ENCODE results near the gene BPNT1. TPM values are rescaled to one million over a fixed set of nuclear protein-coding genes. Genes with fewer than 3 reads are reported as not detected.

The BPNT1 gene
- total and polyA plus RNA-seq, 4 donors = 11.5 to 16.4 (median 12.6) TPM

DNA sequence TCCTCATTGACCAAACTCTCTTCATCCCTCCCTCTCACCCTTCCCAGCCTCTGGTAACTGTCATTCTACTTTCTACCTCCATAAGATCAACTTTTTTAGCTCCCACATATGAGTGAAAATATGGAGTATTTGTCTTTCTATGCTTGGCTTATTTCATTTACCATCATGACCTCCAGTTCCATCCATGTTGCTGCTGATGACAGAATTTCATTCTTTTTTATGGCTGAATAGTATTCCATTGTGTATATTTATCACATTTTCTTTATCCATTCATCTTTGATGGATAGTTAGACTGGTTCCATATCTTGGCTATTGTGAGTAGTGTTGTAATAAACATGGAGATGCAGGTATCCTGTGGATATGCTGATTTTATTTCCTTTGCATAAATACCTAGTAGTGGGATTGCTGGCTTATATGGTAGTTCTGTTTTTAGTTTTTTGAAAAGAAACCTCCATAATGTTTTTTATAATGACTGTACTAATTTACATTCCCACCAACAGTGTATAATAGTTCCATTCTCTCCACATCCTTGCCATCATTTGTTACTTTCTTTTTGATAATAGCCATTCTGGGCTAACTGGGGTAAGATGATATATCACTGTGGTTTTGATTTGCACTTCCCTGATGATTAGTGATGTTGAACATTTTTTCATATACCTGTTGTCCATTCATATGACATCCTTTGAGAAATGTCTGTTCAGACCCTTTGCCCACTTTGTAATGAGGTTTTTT lies 40.1 kb upstream of the BPNT1 start:
- Histone ChIP-seq H3K27ac (ENCODE audit: low read depth in 1 of 2, low read length in 2 of 2) (no peak overlapping the region), H3K9me3 (ENCODE audit: control insufficient read depth in 4 of 4, low read length in 3 of 4) (no peaks in the 10 kb centered on the region), H3K36me3 (ENCODE audit: control insufficient read depth in 4 of 4, insufficient read depth in 3 of 4, low read depth in 1 of 4, low read length in 3 of 4) (peaks cover 6 to 37% (median 19%) of the 10 kb centered on the region in 4 donors), H3K4me3 (ENCODE audit: low read depth in 1 of 3, low read length in 3 of 3) (no peak overlapping the region), H3K4me1 (ENCODE audit: control insufficient read depth in 4 of 4, insufficient read depth in 4 of 4, low read length in 3 of 4) (no peaks in the 10 kb centered on the region), H3K9ac (ENCODE audit: low read depth in 1 of 2, low read length in 2 of 2) (no peak overlapping the region), H3K27me3 (ENCODE audit: control insufficient read depth in 4 of 4, insufficient read depth in 4 of 4, low read length in 3 of 4) (no peaks in the 10 kb centered on the region)
- TF ChIP-seq EGR1 (IDR thresholded peaks at IDR 0.05; ENCODE audit: low read depth in 2 of 2) = no peak
- no peak for TF ChIP-seq FOXA1 (IDR thresholded peaks at IDR 0.05)
- TF ChIP-seq, protein P1, sequence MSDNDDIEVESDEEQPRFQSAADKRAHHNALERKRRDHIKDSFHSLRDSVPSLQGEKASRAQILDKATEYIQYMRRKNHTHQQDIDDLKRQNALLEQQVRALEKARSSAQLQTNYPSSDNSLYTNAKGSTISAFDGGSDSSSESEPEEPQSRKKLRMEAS (IDR thresholded peaks at IDR 0.05) = no peak
- no peak for TF ChIP-seq REST (IDR thresholded peaks at IDR 0.05)
- TF ChIP-seq ZBTB33 (IDR thresholded peaks at IDR 0.05) = no peak
- TF ChIP-seq RXRA (IDR thresholded peaks at IDR 0.05) = no peak
- TF ChIP-seq TAF1 (conservative IDR thresholded peaks at IDR 0.05) = no peak
- no peak for TF ChIP-seq FOXA2 (IDR thresholded peaks at IDR 0.05)
- TF ChIP-seq GABPA (IDR thresholded peaks at IDR 0.05 in 1 of 2, conservative IDR thresholded peaks at IDR 0.05 in 1 of 2) = no peak
- no peak for DNase-seq (ENCODE audit: low spot score)

DNA sequence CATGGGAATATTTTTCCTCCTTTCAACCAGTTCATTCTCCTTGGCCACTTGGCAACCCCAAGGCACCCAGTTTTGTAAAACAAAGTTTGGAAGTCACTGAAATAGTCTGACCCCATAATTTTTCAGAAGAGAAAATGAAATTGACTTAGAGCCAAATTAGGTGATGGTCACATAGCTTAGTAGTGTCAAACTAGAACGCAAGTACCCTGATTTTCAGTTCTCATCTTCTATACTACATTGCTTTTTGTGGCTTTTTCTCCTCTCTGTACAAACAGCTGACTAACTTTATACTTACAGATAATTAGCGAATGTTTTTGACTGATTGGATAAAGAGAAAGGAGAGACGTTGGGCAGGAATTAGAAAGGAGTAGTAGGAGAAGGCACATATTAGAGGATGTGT lies 37.5 kb upstream of the BPNT1 start:
- DNase-seq (ENCODE audit: low spot score) = no peak
- TF ChIP-seq, protein P2, sequence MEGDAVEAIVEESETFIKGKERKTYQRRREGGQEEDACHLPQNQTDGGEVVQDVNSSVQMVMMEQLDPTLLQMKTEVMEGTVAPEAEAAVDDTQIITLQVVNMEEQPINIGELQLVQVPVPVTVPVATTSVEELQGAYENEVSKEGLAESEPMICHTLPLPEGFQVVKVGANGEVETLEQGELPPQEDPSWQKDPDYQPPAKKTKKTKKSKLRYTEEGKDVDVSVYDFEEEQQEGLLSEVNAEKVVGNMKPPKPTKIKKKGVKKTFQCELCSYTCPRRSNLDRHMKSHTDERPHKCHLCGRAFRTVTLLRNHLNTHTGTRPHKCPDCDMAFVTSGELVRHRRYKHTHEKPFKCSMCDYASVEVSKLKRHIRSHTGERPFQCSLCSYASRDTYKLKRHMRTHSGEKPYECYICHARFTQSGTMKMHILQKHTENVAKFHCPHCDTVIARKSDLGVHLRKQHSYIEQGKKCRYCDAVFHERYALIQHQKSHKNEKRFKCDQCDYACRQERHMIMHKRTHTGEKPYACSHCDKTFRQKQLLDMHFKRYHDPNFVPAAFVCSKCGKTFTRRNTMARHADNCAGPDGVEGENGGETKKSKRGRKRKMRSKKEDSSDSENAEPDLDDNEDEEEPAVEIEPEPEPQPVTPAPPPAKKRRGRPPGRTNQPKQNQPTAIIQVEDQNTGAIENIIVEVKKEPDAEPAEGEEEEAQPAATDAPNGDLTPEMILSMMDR (IDR thresholded peaks at IDR 0.05; ENCODE audit: low read depth, low read length, missing input control) = no peak
- no peak for TF ChIP-seq HNF4A (conservative IDR thresholded peaks at IDR 0.05)
- TF ChIP-seq HNF4G (IDR thresholded peaks at IDR 0.05) = no peak
- no peak for TF ChIP-seq FOXA1 (IDR thresholded peaks at IDR 0.05)
- no peak for TF ChIP-seq TAF1 (conservative IDR thresholded peaks at IDR 0.05)
- TF ChIP-seq FOXA2 (IDR thresholded peaks at IDR 0.05) = no peak
- TF ChIP-seq REST (IDR thresholded peaks at IDR 0.05) = no peak
- WGBS = 94% methylated on average over 3 of the region's 3 CpGs
- Histone ChIP-seq H3K4me1 (ENCODE audit: control insufficient read depth in 4 of 4, insufficient read depth in 4 of 4, low read length in 3 of 4) (peaks cover 0 to 2% (median 0%) of the 10 kb centered on the region in 4 donors), H3K36me3 (ENCODE audit: control insufficient read depth in 4 of 4, insufficient read depth in 3 of 4, low read depth in 1 of 4, low read length in 3 of 4) (peaks cover 3 to 27% (median 15%) of the 10 kb centered on the region in 4 donors), H3K27ac (ENCODE audit: low read depth in 1 of 2, low read length in 2 of 2) (no peak overlapping the region), H3K27me3 (ENCODE audit: control insufficient read depth in 4 of 4, insufficient read depth in 4 of 4, low read length in 3 of 4) (no peaks in the 10 kb centered on the region), H3K9me3 (ENCODE audit: control insufficient read depth in 4 of 4, low read length in 3 of 4) (no peaks in the 10 kb centered on the region), H3K9ac (ENCODE audit: low read depth in 1 of 2, low read length in 2 of 2) (no peak overlapping the region), H3K4me3 (ENCODE audit: low read depth in 1 of 3, low read length in 3 of 3) (no peak overlapping the region)
